ENCODE data around the gene ZBTB3.
"Not testable (repeated sequence)": the region's sequence is repeated elsewhere in the genome, so short reads cannot be mapped to it uniquely, and the experiment has no call there.

Gene ZBTB3

GRCh38 chr11:62713343-62713742 is 40.6 kb downstream of the ZBTB3 start:
- no peak for DNase-seq

GRCh38 chr11:62712861-62713260 is 41.1 kb downstream of the ZBTB3 start:
- DNase-seq: no peak

- DNase-seq: no peak
These were observed 41.6 kb downstream of the ZBTB3 start for GRCh38 chr11:62712276-62712812.

- no peak for DNase-seq
These were observed 44.0 kb downstream of the ZBTB3 start for GRCh38 chr11:62710001-62710345.

GRCh38 chr11:62709247-62710000 is 44.5 kb downstream of the ZBTB3 start:
- peak; percentile 99 for DNase-seq

- DNase-seq: no peak
These were observed 45.2 kb downstream of the ZBTB3 start for GRCh38 chr11:62708793-62709192.

GRCh38 chr11:62708392-62708791 is 45.6 kb downstream of the ZBTB3 start:
- no peak for DNase-seq

- DNase-seq: no peak
These were observed 46.6 kb downstream of the ZBTB3 start, which contains the start of the genes BSCL2 and GNG3 for GRCh38 chr11:62707277-62707861. TSS of gene BSCL2 (minus strand) at chr11:62707424. CDS start at chr11:62707195, 229 bp downstream. TSS of gene GNG3 (plus strand) at chr11:62707676. CDS start at chr11:62708296, 620 bp downstream.

- no peak for DNase-seq
These were observed 47.1 kb downstream of the ZBTB3 start for GRCh38 chr11:62706850-62707247.

GRCh38 chr11:62705880-62706849 is 47.8 kb downstream of the ZBTB3 start:
- DNase-seq: peak; percentile 97

GRCh38 chr11:62705413-62705812 is 48.5 kb downstream of the ZBTB3 start:
- DNase-seq: no peak

GRCh38 chr11:62703921-62704320 is 50.0 kb downstream of the ZBTB3 start:
- not testable (repeated sequence) for DNase-seq

- DNase-seq: no peak
These were observed 51.7 kb downstream of the ZBTB3 start for GRCh38 chr11:62702246-62702645.

Data from NCI-H2171 (cell line).